Activated T-cell treated with anti-CD3 and anti-CD28 coated beads, Interleukin-2, amount 50 U/mL, for 4 hours (primary cell): ENCODE results near the gene PEX13. TPM values are rescaled to one million over a fixed set of nuclear protein-coding genes. Genes with fewer than 3 reads are reported as not detected.
A peak's percentile ranks its signal among the peaks of the same experiment; 100 is the strongest.

Experiments used
- ATAC-seq, 2 donors: fragments of 200-7000 bp; cut with Tn5 transposase; one replicate each; pipeline ENCODE4 v1.10.0; 2021
- DNase-seq: peaks from one replicate; pipeline ENCODE4 v3.0.0-alpha.2; 2020
- H3K27me3 Mint-ChIP-seq: one replicate; pipeline ENCODE4 v1.8.0; 2021; ENCODE audit warnings: low read depth, mixed read lengths
- H3K36me3 Mint-ChIP-seq: one replicate; pipeline ENCODE4 v1.8.0; 2022; ENCODE audit warnings: mixed read lengths; ENCODE audit not compliant: insufficient read depth
- H3K4me1 Mint-ChIP-seq: one replicate; pipeline ENCODE4 v1.8.0; 2021; ENCODE audit warnings: low read depth, mixed read lengths
- H3K4me3 Mint-ChIP-seq: one replicate; pipeline ENCODE4 v1.8.0; 2021; ENCODE audit warnings: mild to moderate bottlenecking, moderate library complexity, mixed read lengths
- H3K9me3 Mint-ChIP-seq: one replicate; pipeline ENCODE4 v1.8.0; 2021; ENCODE audit warnings: mixed read lengths
- total RNA-seq, 3 donors: library from RNA; stranded (reverse); gene quantifications; one replicate each; pipeline ENCODE4 v1.2.1, GENCODE V29; 2021

Gene PEX13
- total RNA-seq, 3 donors from 2014 or later: 14.6 to 18.3 (median 14.6) TPM

GRCh38 chr2:61065714-61066709, 48.5 kb downstream of the PEX13 start, which contains the start of gene SANBR:
TSS of gene SANBR (plus strand) at chr2:61065871. CDS start at chr2:61070351, 4,480 bp downstream.
- Mint-ChIP-seq H3K9me3 (no peaks in the 10 kb centered on the region), H3K4me1 (peaks cover 12% of the 10 kb centered on the region)
- ATAC-seq: peak; percentile 99

GRCh38 chr2:61074100-61074499, 56.6 kb downstream of the PEX13 start:
- Mint-ChIP-seq H3K4me3 (no peak overlapping the region), H3K36me3 (peaks cover 5% of the 10 kb centered on the region), H3K27me3 (no peaks in the 10 kb centered on the region), H3K9me3 (no peaks in the 10 kb centered on the region), H3K4me1 (no peaks in the 10 kb centered on the region)
- no peak for ATAC-seq
- no peak for DNase-seq

More at GRCh38 chr2:61065714-61066709, 48.5 kb downstream of the PEX13 start, which contains the start of gene SANBR:
- H3K27me3 Mint-ChIP-seq: no peaks in the 10 kb centered on the region
- DNase-seq: peak; percentile 75
- H3K36me3 Mint-ChIP-seq: no peaks in the 10 kb centered on the region
- H3K4me3 Mint-ChIP-seq: peak within 1 kb of the TSS; percentile 88

GRCh38 chr2:61085883-61086282, 68.4 kb downstream of the PEX13 start:
- Mint-ChIP-seq H3K36me3 (peaks cover 1% of the 10 kb centered on the region), H3K27me3 (no peaks in the 10 kb centered on the region), H3K9me3 (no peaks in the 10 kb centered on the region), H3K4me1 (no peaks in the 10 kb centered on the region), H3K4me3 (no peak overlapping the region)
- DNase-seq (no peak), ATAC-seq (no peak)

DNA sequence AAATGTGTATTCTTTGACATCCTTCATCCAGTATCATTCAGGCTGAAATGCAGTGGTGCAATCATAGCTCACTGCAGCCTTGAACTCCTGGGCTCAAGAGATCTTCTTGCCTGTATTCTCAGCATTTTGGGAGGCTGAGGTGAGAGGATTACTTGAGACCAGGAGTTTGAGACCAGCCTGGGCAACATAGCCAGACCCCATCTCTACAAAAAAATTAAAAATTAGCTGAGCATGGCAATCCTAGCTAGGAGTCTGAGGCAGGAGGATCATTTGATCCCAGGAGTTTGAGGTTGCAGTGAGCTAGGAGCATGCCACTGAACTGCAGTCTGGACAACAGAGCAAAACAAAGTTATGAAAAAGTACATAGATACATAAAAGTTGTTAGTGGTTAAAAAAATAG, 72.3 kb downstream of the PEX13 start:
- no peak for ATAC-seq
- Mint-ChIP-seq H3K27me3 (no peaks in the 10 kb centered on the region), H3K9me3 (no peaks in the 10 kb centered on the region), H3K4me3 (no peak overlapping the region), H3K4me1 (no peaks in the 10 kb centered on the region), H3K36me3 (peaks cover 1% of the 10 kb centered on the region)
- no peak for DNase-seq

- no peak for ATAC-seq
- no peak overlapping the region for H3K4me3 Mint-ChIP-seq
Observed at GRCh38 chr2:61090386-61090921, 72.9 kb downstream of the PEX13 start.

DNA sequence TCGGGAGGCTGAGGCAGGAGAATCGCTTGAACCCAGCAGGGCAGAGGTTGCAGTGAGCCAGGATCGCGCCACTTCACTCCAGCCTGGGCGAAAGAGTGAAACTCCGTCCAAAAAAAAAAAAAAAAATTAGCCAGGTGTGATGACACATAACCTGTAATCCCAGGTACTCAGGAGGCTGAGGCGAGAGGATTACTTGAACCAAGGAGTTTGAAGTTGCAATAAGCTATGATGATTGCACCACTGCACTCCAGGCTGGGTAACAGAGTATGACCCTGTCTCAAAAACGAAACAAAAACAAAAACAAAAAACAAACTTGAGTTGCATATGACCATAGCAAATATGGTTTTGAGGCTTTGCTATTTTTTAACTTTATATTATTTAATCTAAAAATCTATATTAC, 74.0 kb downstream of the PEX13 start:
- ATAC-seq (no peak), DNase-seq (no peak)
- Mint-ChIP-seq H3K4me3 (no peak overlapping the region), H3K36me3 (peaks cover 1% of the 10 kb centered on the region), H3K9me3 (no peaks in the 10 kb centered on the region), H3K4me1 (no peaks in the 10 kb centered on the region), H3K27me3 (no peaks in the 10 kb centered on the region)

More at GRCh38 chr2:61090386-61090921, 72.9 kb downstream of the PEX13 start:
- H3K27me3 Mint-ChIP-seq: no peaks in the 10 kb centered on the region
- H3K36me3 Mint-ChIP-seq: peaks cover 1% of the 10 kb centered on the region
- H3K4me1 Mint-ChIP-seq: no peaks in the 10 kb centered on the region
- no peak for DNase-seq
- H3K9me3 Mint-ChIP-seq: no peaks in the 10 kb centered on the region

DNA sequence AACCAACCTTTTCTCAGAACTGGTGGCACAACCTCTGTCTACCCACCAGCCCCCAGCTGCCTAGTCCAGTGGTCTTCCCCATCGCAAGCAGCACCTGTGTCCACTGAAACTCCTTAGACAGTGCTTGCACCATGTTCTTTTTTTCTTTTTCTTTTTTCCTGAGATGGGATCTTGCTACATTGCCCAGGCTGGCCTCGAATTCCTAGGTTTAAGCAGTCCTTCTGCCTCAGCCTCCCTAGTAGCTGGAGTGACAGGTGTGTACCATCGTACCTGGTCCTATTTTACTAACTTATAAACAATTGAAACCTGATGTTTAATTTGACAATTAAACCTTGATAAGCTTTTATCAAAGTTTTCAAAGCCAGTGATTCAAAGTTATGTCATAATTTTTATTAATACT, 78.9 kb downstream of the PEX13 start:
- H3K36me3 Mint-ChIP-seq: no peaks in the 10 kb centered on the region
- H3K4me3 Mint-ChIP-seq: no peak overlapping the region
- no peak for ATAC-seq
- no peaks in the 10 kb centered on the region for H3K9me3 Mint-ChIP-seq
- no peaks in the 10 kb centered on the region for H3K4me1 Mint-ChIP-seq
- no peak for DNase-seq
- no peaks in the 10 kb centered on the region for H3K27me3 Mint-ChIP-seq

- Mint-ChIP-seq H3K9me3 (no peaks in the 10 kb centered on the region), H3K27me3 (no peaks in the 10 kb centered on the region), H3K36me3 (peaks cover 5% of the 10 kb centered on the region), H3K4me3 (no peak overlapping the region), H3K4me1 (no peaks in the 10 kb centered on the region)
- ATAC-seq (no peak), DNase-seq (no peak)
Observed at GRCh38 chr2:61100801-61101200, 83.3 kb downstream of the PEX13 start.

Other genes with a start within 250 kb of the PEX13 start
- gene REL, start 136.1 kb upstream of the PEX13 start, total RNA-seq: 10 to 100 TPM; 75.5 to 92.2 (median 78.1) TPM
- gene PUS10, start 535 bp downstream of the PEX13 start, total RNA-seq: 1 to 10 TPM; 6.5 to 8.4 (median 6.5) TPM
- under 1 TPM; 0.66 to 0.84 (median 0.76) TPM for gene SANBR, start 48.2 kb downstream of the PEX13 start, total RNA-seq
- 1 to 10 TPM; 3.7 to 7.1 (median 6.1) TPM for gene C2orf74, start 144.5 kb downstream of the PEX13 start, total RNA-seq